Kidney tubule cell (primary cell): Measurements from ENCODE around the gene STRADA.

Experiments
- DNase-seq: peaks from one replicate; pipeline ENCODE4 v3.0.0-alpha.2; 2018; ENCODE audit warnings: low spot score

Gene STRADA

GRCh38 chr17:63682981-63683380, 58.6 kb downstream of the STRADA start:
- no peak for DNase-seq

- DNase-seq, result no peak
Observed at GRCh38 chr17:63682441-63682840, 59.2 kb downstream of the STRADA start.

- DNase-seq, result no peak
Observed at GRCh38 chr17:63681530-63681929, 60.1 kb downstream of the STRADA start.

- no peak for DNase-seq
Observed at GRCh38 chr17:63680700-63681099, 60.9 kb downstream of the STRADA start.

GRCh38 chr17:63679214-63679613, 62.4 kb downstream of the STRADA start:
- no peak for DNase-seq

- no peak for DNase-seq
Observed at GRCh38 chr17:63676584-63676983, 65.0 kb downstream of the STRADA start.

GRCh38 chr17:63675607-63676546, 65.7 kb downstream of the STRADA start:
- peak; percentile 69 for DNase-seq

- peak; percentile 13 for DNase-seq
Observed at GRCh38 chr17:63675231-63675606, 66.4 kb downstream of the STRADA start.

- DNase-seq, result no peak
Observed at GRCh38 chr17:63672856-63673255, 68.7 kb downstream of the STRADA start.

- DNase-seq, result no peak
Observed at GRCh38 chr17:63665527-63666214, 75.9 kb downstream of the STRADA start.

GRCh38 chr17:63659850-63660249, 81.7 kb downstream of the STRADA start:
- DNase-seq, result no peak

- no peak for DNase-seq
Observed at GRCh38 chr17:63658366-63658765, 83.2 kb downstream of the STRADA start.

GRCh38 chr17:63657786-63658185, 83.8 kb downstream of the STRADA start:
- no peak for DNase-seq

- no peak for DNase-seq
Observed at GRCh38 chr17:63653050-63653449, 88.5 kb downstream of the STRADA start.
